Measurements from ENCODE around the gene ACER3. TPM values are rescaled to one million over a fixed set of nuclear protein-coding genes. Genes with fewer than 3 reads are reported as not detected.

Gene ACER3
- total and polyA plus RNA-seq, 2 of the 4 experiments (the other 2 are of a cell fraction), result 3.5 to 10.0 TPM

DNA sequence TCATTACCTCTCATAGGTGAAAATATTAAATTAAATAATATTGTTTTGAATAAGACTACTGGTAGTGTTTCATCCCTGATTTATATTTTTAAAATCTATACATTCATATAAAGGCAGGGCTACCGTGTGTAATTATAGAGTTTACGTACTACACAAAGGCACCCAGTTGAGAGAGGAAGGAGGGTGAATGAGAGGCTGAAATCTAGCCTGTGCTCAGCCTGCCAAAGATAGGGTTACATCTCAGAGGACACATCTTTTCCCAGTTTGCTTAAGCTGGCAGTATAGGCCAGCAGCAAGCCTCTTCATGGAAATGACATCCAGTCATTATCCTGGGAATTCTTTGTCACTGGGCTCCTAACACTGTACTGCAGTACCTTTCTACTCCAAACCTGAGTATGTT lies 166.0 kb downstream of the ACER3 start:
- Histone ChIP-seq H3K14ac (replicated peaks; ENCODE audit: low read depth, low read length) (no peak overlapping the region), H3K4me1 (ENCODE audit: control insufficient read depth, insufficient read depth, low read length) (no peaks in the 10 kb centered on the region), H2AFZ (replicated peaks; ENCODE audit: low read length, poor library complexity) (no peak overlapping the region), H2BK15ac (ENCODE audit: low read depth, low read length) (no peak overlapping the region), H2BK20ac (ENCODE audit: low read depth, low read length) (no peak overlapping the region), H3K9me3 (ENCODE audit: control insufficient read depth, insufficient read depth, low read length) (no peaks in the 10 kb centered on the region), H3K4ac (ENCODE audit: low read depth, low read length) (no peak overlapping the region), H3K79me1 (ENCODE audit: low read depth in 1 of 2, low read length in 2 of 2) (no peaks in the 10 kb centered on the region), H2BK5ac (ENCODE audit: low read depth, low read length, poor library complexity, severe bottlenecking) (no peak overlapping the region), H3K9me1 (ENCODE audit: insufficient read depth, low read length) (no peaks in the 10 kb centered on the region), H2AK9ac (replicated peaks; ENCODE audit: low read depth, low read length, poor library complexity) (no peak overlapping the region), H4K5ac (ENCODE audit: low read depth, low read length) (no peak overlapping the region), H4K8ac (ENCODE audit: low read depth in 2 of 2, low read length in 2 of 2) (no peak overlapping the region), H2BK120ac (ENCODE audit: low read depth, low read length) (no peak overlapping the region), H3K27ac (ENCODE audit: insufficient read depth, low read length) (no peak overlapping the region), H3K56ac (ENCODE audit: extremely low read depth, insufficient read depth, low read length) (no peak overlapping the region), H3K4me3 (ENCODE audit: insufficient read depth, low read depth, low read length) (no peak overlapping the region), H3K18ac (ENCODE audit: low read depth, low read length) (no peak overlapping the region), H3K27me3 (ENCODE audit: control insufficient read depth, insufficient read depth, low read length) (peaks cover 20% of the 10 kb centered on the region), H3K4me2 (ENCODE audit: low read depth, low read length) (no peak overlapping the region), H3K36me3 (ENCODE audit: control insufficient read depth, insufficient read depth, low read length) (no peaks in the 10 kb centered on the region), H3K23ac (ENCODE audit: low read depth, low read length) (no peak overlapping the region), H2AK5ac (ENCODE audit: low read depth, low read length) (no peak overlapping the region), H4K91ac (ENCODE audit: insufficient read depth, low read depth, low read length) (no peak overlapping the region), H4K20me1 (ENCODE audit: insufficient read depth, low read length) (no peaks in the 10 kb centered on the region), H3K9ac (ENCODE audit: low read depth, low read length) (no peak overlapping the region)
- CTCF ChIA-PET, result interaction anchor here (1.1 to 1.3 kb wide), 3 partner anchors 10 to 108 kb away, joined by 3 to 4 read pairs (median 3); no protein-coding TSS in a partner anchor
- DNase-seq (no peak), ATAC-seq (ENCODE audit: low read depth) (no peak)
- in situ Hi-C loops (cut with MboI; ENCODE audit: low sequenced_read_pairs) (loop anchor here (25.0 kb wide), 1 partner anchor 289 kb away; no protein-coding TSS in a partner anchor), intact Hi-C loops (cut with micrococcal nuclease) (no loop called here), dilution Hi-C loops (cut with HindIII; ENCODE audit: low sequenced_read_pairs, unreplicated experiment) (no loop called here)
- POLR2A ChIA-PET (ENCODE audit: unreplicated experiment), result no interaction called here
- BruUV-seq (replicated peaks), result no TSS peak
- no CpG with 5 or more reads among the region's 2 CpGs for WGBS, 2 experiments (ENCODE audit: extremely low coverage in 2 of 2, insufficient read length in 1 of 2)
- no peak for TF ChIP-seq NFE2L2 (IDR thresholded peaks at IDR 0.05; ENCODE audit: low read depth, low read length)
